Activated T-helper 1 cell treated with anti-CD3 and anti-CD28 coated beads, Interleukin-12 subunit alpha, Interleukin-12 subunit beta, Interleukin-2, Interleukin-4 antibody, amounts not matched to agents 30 ng/mL and 10 ng/mL and 1 ng/mL, durations not matched to agents 14 hours and 24 hours and 36 hours (primary cell): Measurements from ENCODE around the gene PPM1E. TPM values are rescaled to one million over a fixed set of nuclear protein-coding genes. Genes with fewer than 3 reads are reported as not detected.
"Not testable (repeated sequence)": the region's sequence is repeated elsewhere in the genome, so short reads cannot be mapped to it uniquely, and the experiment has no call there.

Source experiments
- DNase-seq: peaks from one replicate; pipeline ENCODE4 v3.0.0; 2021; ENCODE audit warnings: low spot score
- H3K27ac Mint-ChIP-seq: one replicate; pipeline ENCODE4 v1.8.0; 2021; ENCODE audit warnings: mild to moderate bottlenecking, mixed read lengths
- H3K27me3 Mint-ChIP-seq: one replicate; pipeline ENCODE4 v1.8.0; 2022; ENCODE audit warnings: mild to moderate bottlenecking, moderate library complexity, mixed read lengths; ENCODE audit not compliant: insufficient read depth
- H3K36me3 Mint-ChIP-seq: one replicate; pipeline ENCODE4 v1.8.0; 2021; ENCODE audit warnings: low read depth, mixed read lengths
- H3K4me1 Mint-ChIP-seq: one replicate; pipeline ENCODE4 v1.8.0; 2021; ENCODE audit warnings: low read depth, mixed read lengths
- H3K4me3 Mint-ChIP-seq: one replicate; pipeline ENCODE4 v1.8.0; 2021; ENCODE audit warnings: mild to moderate bottlenecking, moderate library complexity, mixed read lengths
- H3K9me3 Mint-ChIP-seq: one replicate; pipeline ENCODE4 v1.8.0; 2021; ENCODE audit warnings: mixed read lengths
- intact Hi-C: fragments of 100-400 bp; cut with micrococcal nuclease; formaldehyde crosslinking; loops from one replicate; pipeline ENCODE4 v1.15.1; 2024
- total RNA-seq: library from RNA; stranded (reverse); gene quantifications from 2 replicates; pipeline ENCODE4 v1.2.3, GENCODE V29; 2022

Gene PPM1E
- total RNA-seq, 1 donor from 2014 or later: 0.03 TPM

GRCh38 chr17:58788199-58788598, 32.5 kb downstream of the PPM1E start:
- H3K27ac Mint-ChIP-seq: no peak overlapping the region
- intact Hi-C loops: no loop called here
- no peaks in the 10 kb centered on the region for H3K36me3 Mint-ChIP-seq

GRCh38 chr17:58789160-58789559, 33.5 kb downstream of the PPM1E start:
- H3K27me3 Mint-ChIP-seq: peaks cover 2% of the 10 kb centered on the region
- no peak for DNase-seq
- H3K4me1 Mint-ChIP-seq: no peaks in the 10 kb centered on the region
- H3K27ac Mint-ChIP-seq: no peak overlapping the region
- no peaks in the 10 kb centered on the region for H3K36me3 Mint-ChIP-seq
- H3K4me3 Mint-ChIP-seq: no peak overlapping the region
- intact Hi-C loops: no loop called here
- H3K9me3 Mint-ChIP-seq: no peaks in the 10 kb centered on the region

More at GRCh38 chr17:58788199-58788598, 32.5 kb downstream of the PPM1E start:
- Mint-ChIP-seq H3K9me3 (no peaks in the 10 kb centered on the region), H3K4me3 (no peak overlapping the region), H3K27me3 (peaks cover 2% of the 10 kb centered on the region), H3K4me1 (no peaks in the 10 kb centered on the region)
- no peak for DNase-seq

- DNase-seq: no peak
- H3K36me3 Mint-ChIP-seq: no peaks in the 10 kb centered on the region
- H3K9me3 Mint-ChIP-seq: peaks cover 3% of the 10 kb centered on the region
- no peak overlapping the region for H3K27ac Mint-ChIP-seq
- intact Hi-C loops: no loop called here
- H3K4me1 Mint-ChIP-seq: no peaks in the 10 kb centered on the region
- no peak overlapping the region for H3K4me3 Mint-ChIP-seq
- H3K27me3 Mint-ChIP-seq: peaks cover 2% of the 10 kb centered on the region
Measured at GRCh38 chr17:58789831-58790230, 34.2 kb downstream of the PPM1E start.

GRCh38 chr17:58794508-58794907, 38.9 kb downstream of the PPM1E start:
- peak overlapping the region; percentile 72 for H3K27ac Mint-ChIP-seq
- DNase-seq, H3K4me3 Mint-ChIP-seq, H3K36me3 Mint-ChIP-seq, H3K9me3 Mint-ChIP-seq, H3K4me1 Mint-ChIP-seq, intact Hi-C loops, H3K27me3 Mint-ChIP-seq: not testable (repeated sequence)

GRCh38 chr17:58802188-58802587, 46.5 kb downstream of the PPM1E start:
- Mint-ChIP-seq H3K27ac (no peak overlapping the region), H3K4me3 (no peak overlapping the region), H3K9me3 (peaks cover 3% of the 10 kb centered on the region), H3K27me3 (peaks cover 13% of the 10 kb centered on the region), H3K36me3 (no peaks in the 10 kb centered on the region), H3K4me1 (no peaks in the 10 kb centered on the region)
- intact Hi-C loops: no loop called here
- DNase-seq: no peak

GRCh38 chr17:58806046-58806445, 50.4 kb downstream of the PPM1E start:
- H3K36me3 Mint-ChIP-seq: no peaks in the 10 kb centered on the region
- DNase-seq: no peak
- peaks cover 21% of the 10 kb centered on the region for H3K27me3 Mint-ChIP-seq
- H3K27ac Mint-ChIP-seq: no peak overlapping the region
- H3K4me1 Mint-ChIP-seq: no peaks in the 10 kb centered on the region
- H3K4me3 Mint-ChIP-seq: no peak overlapping the region
- intact Hi-C loops: no loop called here
- peaks cover 3% of the 10 kb centered on the region for H3K9me3 Mint-ChIP-seq

- Mint-ChIP-seq H3K36me3 (no peaks in the 10 kb centered on the region), H3K27ac (no peak overlapping the region), H3K4me3 (no peak overlapping the region), H3K27me3 (peaks cover 14% of the 10 kb centered on the region), H3K4me1 (no peaks in the 10 kb centered on the region), H3K9me3 (no peaks in the 10 kb centered on the region)
- DNase-seq: no peak
- intact Hi-C loops: no loop called here
Measured at GRCh38 chr17:58808609-58809563, 53.2 kb downstream of the PPM1E start.

- no peaks in the 10 kb centered on the region for H3K4me1 Mint-ChIP-seq
- H3K27ac Mint-ChIP-seq: no peak overlapping the region
- intact Hi-C loops: no loop called here
Measured at GRCh38 chr17:58809564-58809936, 53.9 kb downstream of the PPM1E start.

GRCh38 chr17:58811290-58811689, 55.6 kb downstream of the PPM1E start:
- H3K27me3 Mint-ChIP-seq: peaks cover 12% of the 10 kb centered on the region
- no peaks in the 10 kb centered on the region for H3K36me3 Mint-ChIP-seq
- H3K9me3 Mint-ChIP-seq: no peaks in the 10 kb centered on the region
- no peak overlapping the region for H3K4me3 Mint-ChIP-seq
- H3K27ac Mint-ChIP-seq: no peak overlapping the region
- no peaks in the 10 kb centered on the region for H3K4me1 Mint-ChIP-seq
- intact Hi-C loops: no loop called here
- DNase-seq: no peak

More at GRCh38 chr17:58809564-58809936, 53.9 kb downstream of the PPM1E start:
- Mint-ChIP-seq H3K27me3 (peaks cover 14% of the 10 kb centered on the region), H3K4me3 (no peak overlapping the region), H3K36me3 (no peaks in the 10 kb centered on the region), H3K9me3 (no peaks in the 10 kb centered on the region)
- no peak for DNase-seq

GRCh38 chr17:58813712-58814111, 58.1 kb downstream of the PPM1E start:
- Mint-ChIP-seq H3K27me3 (peaks cover 1% of the 10 kb centered on the region), H3K4me1 (no peaks in the 10 kb centered on the region), H3K36me3 (no peaks in the 10 kb centered on the region)

GRCh38 chr17:58818654-58819053, 63.0 kb downstream of the PPM1E start:
- Mint-ChIP-seq H3K36me3 (no peaks in the 10 kb centered on the region), H3K4me3 (no peak overlapping the region), H3K27ac (no peak overlapping the region), H3K4me1 (no peaks in the 10 kb centered on the region), H3K27me3 (peaks cover 3% of the 10 kb centered on the region), H3K9me3 (no peaks in the 10 kb centered on the region)
- no peak for DNase-seq
- intact Hi-C loops: no loop called here

More at GRCh38 chr17:58813712-58814111, 58.1 kb downstream of the PPM1E start:
- DNase-seq: no peak
- Mint-ChIP-seq H3K4me3 (no peak overlapping the region), H3K27ac (no peak overlapping the region), H3K9me3 (no peaks in the 10 kb centered on the region)
- intact Hi-C loops: no loop called here

- H3K4me1 Mint-ChIP-seq: no peaks in the 10 kb centered on the region
- no peaks in the 10 kb centered on the region for H3K36me3 Mint-ChIP-seq
- DNase-seq: no peak
- H3K27ac Mint-ChIP-seq: no peak overlapping the region
- peaks cover 3% of the 10 kb centered on the region for H3K27me3 Mint-ChIP-seq
- H3K4me3 Mint-ChIP-seq: no peak overlapping the region
- no peaks in the 10 kb centered on the region for H3K9me3 Mint-ChIP-seq
- intact Hi-C loops: no loop called here
Measured at GRCh38 chr17:58822148-58823050, 66.7 kb downstream of the PPM1E start.

- Mint-ChIP-seq H3K4me3 (no peak overlapping the region), H3K4me1 (no peaks in the 10 kb centered on the region), H3K27me3 (peaks cover 3% of the 10 kb centered on the region), H3K27ac (no peak overlapping the region), H3K9me3 (no peaks in the 10 kb centered on the region), H3K36me3 (no peaks in the 10 kb centered on the region)
- DNase-seq: no peak
- intact Hi-C loops: no loop called here
Measured at GRCh38 chr17:58823051-58823525, 67.4 kb downstream of the PPM1E start.
